ENCODE results near the gene VRK3.
"Not testable (repeated sequence)": the region's sequence is repeated elsewhere in the genome, so short reads cannot be mapped to it uniquely, and the experiment has no call there.

GRCh38 chr19:49959892-49960291 is 65.3 kb downstream of the VRK3 start:
- TF ChIP-seq CTCF, POLR2A (IDR thresholded peaks at IDR 0.05): not testable (repeated sequence)

All from transverse colon (tissue), 3 donors.